ENCODE data around the gene CCNA2.

The CCNA2 gene

DNA sequence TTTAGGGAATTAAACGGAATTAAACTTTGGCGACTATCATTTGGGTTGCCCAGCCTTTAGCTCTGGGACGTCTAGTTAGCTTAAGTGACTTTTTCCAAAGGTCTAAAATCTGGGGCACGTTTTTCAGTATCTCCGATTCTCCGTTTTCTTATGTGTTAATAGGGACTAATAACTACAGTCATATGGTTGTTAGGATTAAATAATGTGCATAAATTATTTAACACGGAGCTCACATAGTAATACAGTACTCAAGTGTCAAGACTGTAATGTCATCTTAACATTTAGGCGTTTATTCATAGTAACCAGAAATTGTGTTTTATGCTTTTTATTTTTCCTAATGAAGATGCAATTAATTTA, 466 bp upstream of the CCNA2 start:
- CTCF ChIA-PET, result interaction anchor here (1.1 to 1.5 kb wide), 4 partner anchors 12 to 453 kb away, joined by 3 to 7 read pairs (median 4); no protein-coding TSS in a partner anchor
- DNase-seq (ENCODE audit: low read depth, low spot score), result no peak
- POLR2A ChIA-PET, result interaction anchor here (1.5 kb wide), 1 partner anchor 23 kb away, joined by 3 read pairs; the partner anchor contains the start of gene EXOSC9
- H3K4me3 ChIP-seq (ENCODE audit: low read depth, low read length), result peak overlapping the region; percentile 84
- no peak for TF ChIP-seq CTCF (IDR thresholded peaks at IDR 0.05; ENCODE audit: insufficient read depth, low read length, missing control alignments)

GRCh38 chr4:121822796-121823504, 733 bp downstream of the CCNA2 start:
- CTCF ChIA-PET, result interaction anchor here (0.8 to 2.1 kb wide), 4 partner anchors 9 to 108 kb away, joined by 3 to 4 read pairs (median 3); no protein-coding TSS in a partner anchor
- peak; percentile 16 for TF ChIP-seq CTCF (IDR thresholded peaks at IDR 0.05; ENCODE audit: insufficient read depth, low read length, missing control alignments)
- DNase-seq (ENCODE audit: low read depth, low spot score), result no peak
- H3K4me3 ChIP-seq (ENCODE audit: low read depth, low read length), result peak overlapping the region; percentile 84
- POLR2A ChIA-PET, result interaction anchor here (1.5 kb wide), 1 partner anchor 22 kb away, joined by 3 read pairs; the partner anchor contains the start of gene EXOSC9

DNA sequence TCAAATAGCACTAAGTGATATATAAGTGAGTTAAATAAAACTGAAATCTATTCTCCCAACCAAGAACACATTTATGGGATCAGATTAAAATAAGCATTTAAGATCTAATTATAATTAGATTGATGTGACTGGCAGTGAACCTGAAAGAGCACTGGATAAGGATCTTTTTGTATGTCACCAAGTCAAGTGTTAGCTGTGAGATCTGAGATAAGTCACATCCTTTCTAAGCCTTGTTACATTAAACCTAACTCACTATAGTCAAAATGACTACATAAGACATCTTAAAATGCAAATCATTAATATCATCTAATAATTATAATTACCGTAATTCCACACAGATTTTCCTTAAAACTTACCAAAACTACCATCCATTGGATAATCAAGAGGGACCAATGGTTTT, 1.6 kb downstream of the CCNA2 start:
- DNase-seq (ENCODE audit: low read depth, low spot score), result no peak
- TF ChIP-seq CTCF (IDR thresholded peaks at IDR 0.05; ENCODE audit: insufficient read depth, low read length, missing control alignments), result no peak
- POLR2A ChIA-PET, result no interaction called here
- CTCF ChIA-PET, result interaction anchor here (1.7 to 2.1 kb wide), 2 partner anchors 57 to 85 kb away, joined by 4 to 5 read pairs; no protein-coding TSS in a partner anchor
- H3K4me3 ChIP-seq (ENCODE audit: low read depth, low read length), result peak overlapping the region; percentile 84

GRCh38 chr4:121819216-121819965, 4.3 kb downstream of the CCNA2 start:
- ChIA-PET POLR2A (no interaction called here), CTCF (interaction anchor here (1.0 to 1.5 kb wide), 2 partner anchors 82 to 84 kb away, joined by 4 to 5 read pairs; no protein-coding TSS in a partner anchor)
- DNase-seq (ENCODE audit: low read depth, low spot score), result no peak
- no peak overlapping the region for H3K4me3 ChIP-seq (ENCODE audit: low read depth, low read length)
- no peak for TF ChIP-seq CTCF (IDR thresholded peaks at IDR 0.05; ENCODE audit: insufficient read depth, low read length, missing control alignments)

DNA sequence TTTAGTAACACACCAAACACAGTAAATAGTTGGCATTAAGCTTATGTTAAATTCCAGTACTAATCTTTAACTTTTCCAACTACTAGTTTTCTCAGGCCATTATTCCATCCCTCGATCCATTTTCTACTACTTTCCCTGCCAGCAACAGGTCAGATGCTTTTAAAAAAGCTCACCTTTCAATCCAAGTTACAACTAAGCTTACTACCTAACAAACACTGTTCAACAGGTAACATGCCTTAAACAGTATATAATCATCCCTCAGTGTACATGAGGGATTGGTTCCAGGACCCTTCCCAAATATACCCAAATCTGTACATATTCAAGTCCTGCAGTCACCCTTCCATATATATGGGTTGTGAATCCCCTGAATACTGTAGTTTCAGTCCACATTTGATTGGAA, 5.5 kb downstream of the CCNA2 start:
- CTCF ChIA-PET, result interaction anchor here (1.5 kb wide), 1 partner anchor 83 kb away, joined by 4 read pairs; no protein-coding TSS in a partner anchor
- no peak overlapping the region for H3K4me3 ChIP-seq (ENCODE audit: low read depth, low read length)
- no peak for TF ChIP-seq CTCF (IDR thresholded peaks at IDR 0.05; ENCODE audit: insufficient read depth, low read length, missing control alignments)
- no peak for DNase-seq (ENCODE audit: low read depth, low spot score)
- POLR2A ChIA-PET, result no interaction called here

- ChIA-PET CTCF (no interaction called here), POLR2A (no interaction called here)
- DNase-seq (ENCODE audit: low read depth, low spot score), result no peak
- no peak overlapping the region for H3K4me3 ChIP-seq (ENCODE audit: low read depth, low read length)
- TF ChIP-seq CTCF (IDR thresholded peaks at IDR 0.05; ENCODE audit: insufficient read depth, low read length, missing control alignments), result no peak
Observed at GRCh38 chr4:121817701-121818100, 6.0 kb downstream of the CCNA2 start.

All from AG04449 (cell line).